ENCODE measurements around the gene KCTD1. TPM values are rescaled to one million over a fixed set of nuclear protein-coding genes. Genes with fewer than 3 reads are reported as not detected.

KCTD1 gene
- total and polyA plus RNA-seq, 2 donors (not counting 1 experiment from before 2014, with no cell fraction given): 2.3 to 5.0 TPM

GRCh38 chr18:26421931-26422330 is 126.4 kb downstream of the KCTD1 start:
- Histone ChIP-seq H4K20me1 (ENCODE audit: control insufficient read depth, insufficient read depth, low read length, poor library complexity, severe bottlenecking) (no peaks in the 10 kb centered on the region), H3K79me2 (ENCODE audit: control insufficient read depth, insufficient read depth, low read length) (no peaks in the 10 kb centered on the region), H3K9me3 (ENCODE audit: control extremely low read depth in 1 of 3, control insufficient read depth in 2 of 3, insufficient read depth in 1 of 3, low read length in 2 of 3) (no peaks in the 10 kb centered on the region), H3K4me1 (ENCODE audit: control insufficient read depth in 2 of 2, insufficient read depth in 2 of 2, low read length in 2 of 2) (no peaks in the 10 kb centered on the region), H3K27me3 (replicated peaks in 1 of 4; ENCODE audit: control extremely low read depth in 1 of 4, control insufficient read depth in 3 of 4, insufficient read depth in 4 of 4, low read length in 3 of 4) (no peaks in the 10 kb centered on the region), H3K27ac (ENCODE audit: low read length in 2 of 2) (no peak overlapping the region), H3K4me3 (ENCODE audit: control extremely low read depth in 1 of 5, extremely low read depth in 1 of 5, insufficient read depth in 1 of 5, low read depth in 2 of 5, low read length in 4 of 5) (no peak overlapping the region), H3K36me3 (replicated peaks in 1 of 2; ENCODE audit: control extremely low read depth in 1 of 2, control insufficient read depth in 1 of 2, extremely low read depth in 1 of 2, insufficient read depth in 2 of 2, low read length in 1 of 2) (no peaks in the 10 kb centered on the region), H2AFZ (ENCODE audit: insufficient read depth, low read depth, low read length, poor library complexity, severe bottlenecking) (no peak overlapping the region), H3K9ac (ENCODE audit: low read length) (no peak overlapping the region), H3K4me2 (replicated peaks; ENCODE audit: low read depth, low read length, poor library complexity, severe bottlenecking) (no peak overlapping the region)
- Mint-ChIP-seq H3K27me3 (no peaks in the 10 kb centered on the region), H3K4me1 (peaks cover 2% of the 10 kb centered on the region), H3K4me3 (no peak overlapping the region), H3K27ac (no peak overlapping the region), H3K9me3 (ENCODE audit: insufficient read depth) (no peaks in the 10 kb centered on the region)
- ChIA-PET POLR2A (no interaction called here), CTCF (interaction anchor here (1.1 kb wide), 1 partner anchor 38 kb away, joined by 3 read pairs; no protein-coding TSS in a partner anchor)
- 92% methylated on average over 9 of the region's 9 CpGs for WGBS (ENCODE audit: insufficient coverage)
- ATAC-seq (ENCODE audit: low read depth) (no peak), DNase-seq (no peak)
- intact Hi-C loops (cut with micrococcal nuclease): no loop called here
- TF ChIP-seq EZH2 (IDR thresholded peaks at IDR 0.05; ENCODE audit: borderline replicate concordance, insufficient read depth, low read depth, low read length, poor library complexity, severe bottlenecking): no peak
- TF ChIP-seq CTCF (IDR thresholded peaks at IDR 0.05): no peak

DNA sequence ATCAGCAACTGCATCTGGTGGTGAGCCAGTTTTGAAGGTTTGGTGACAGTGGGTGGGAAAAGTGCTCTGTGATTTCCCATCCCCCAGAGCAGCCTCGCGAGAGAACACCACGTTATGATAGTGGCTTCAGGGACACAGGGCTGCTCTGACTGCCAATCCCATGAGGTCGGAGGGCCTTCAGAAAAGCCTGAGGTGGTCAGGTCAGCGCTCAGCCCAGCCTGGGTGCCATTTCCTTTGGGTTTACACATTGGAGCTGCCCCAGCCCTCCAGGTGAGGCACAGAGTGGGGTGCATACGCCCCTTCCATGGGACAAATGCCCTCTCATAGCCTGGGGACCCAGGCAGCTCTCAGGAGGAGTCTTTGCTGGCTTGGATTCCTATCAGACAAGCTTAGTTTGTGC is 126.8 kb downstream of the KCTD1 start:
- Mint-ChIP-seq H3K4me3 (no peak overlapping the region), H3K27ac (no peak overlapping the region), H3K4me1 (peaks cover 2% of the 10 kb centered on the region), H3K27me3 (no peaks in the 10 kb centered on the region), H3K9me3 (ENCODE audit: insufficient read depth) (no peaks in the 10 kb centered on the region)
- no peaks in the 10 kb centered on the region for H3K36me3 ChIP-seq (replicated peaks in 1 of 2; ENCODE audit: control extremely low read depth in 1 of 2, control insufficient read depth in 1 of 2, extremely low read depth in 1 of 2, insufficient read depth in 2 of 2, low read length in 1 of 2)
- no peaks in the 10 kb centered on the region for H4K20me1 ChIP-seq (ENCODE audit: control insufficient read depth, insufficient read depth, low read length, poor library complexity, severe bottlenecking)
- 87% methylated on average over 6 of the region's 6 CpGs for WGBS (ENCODE audit: insufficient coverage)
- ATAC-seq (ENCODE audit: low read depth): no peak
- ChIA-PET CTCF (interaction anchor here (1.1 kb wide), 1 partner anchor 37 kb away, joined by 3 read pairs; no protein-coding TSS in a partner anchor), POLR2A (no interaction called here)
- no peaks in the 10 kb centered on the region for H3K4me1 ChIP-seq (ENCODE audit: control insufficient read depth in 2 of 2, insufficient read depth in 2 of 2, low read length in 2 of 2)
- H3K4me3 ChIP-seq (ENCODE audit: control extremely low read depth in 1 of 5, extremely low read depth in 1 of 5, insufficient read depth in 1 of 5, low read depth in 2 of 5, low read length in 4 of 5): no peak overlapping the region
- intact Hi-C loops (cut with micrococcal nuclease): no loop called here
- no peak overlapping the region for H3K9ac ChIP-seq (ENCODE audit: low read length)
- no peaks in the 10 kb centered on the region for H3K9me3 ChIP-seq (ENCODE audit: control extremely low read depth in 1 of 3, control insufficient read depth in 2 of 3, insufficient read depth in 1 of 3, low read length in 2 of 3)
- no peak overlapping the region for H2AFZ ChIP-seq (ENCODE audit: insufficient read depth, low read depth, low read length, poor library complexity, severe bottlenecking)
- no peak overlapping the region for H3K27ac ChIP-seq (ENCODE audit: low read length in 2 of 2)
- H3K4me2 ChIP-seq (replicated peaks; ENCODE audit: low read depth, low read length, poor library complexity, severe bottlenecking): no peak overlapping the region
- TF ChIP-seq CTCF (IDR thresholded peaks at IDR 0.05) (no peak), EZH2 (IDR thresholded peaks at IDR 0.05; ENCODE audit: borderline replicate concordance, insufficient read depth, low read depth, low read length, poor library complexity, severe bottlenecking) (no peak)
- H3K79me2 ChIP-seq (ENCODE audit: control insufficient read depth, insufficient read depth, low read length): no peaks in the 10 kb centered on the region
- no peaks in the 10 kb centered on the region for H3K27me3 ChIP-seq (replicated peaks in 1 of 4; ENCODE audit: control extremely low read depth in 1 of 4, control insufficient read depth in 3 of 4, insufficient read depth in 4 of 4, low read length in 3 of 4)
- DNase-seq: no peak

Data from B cell (primary cell).